HEK293T (cell line): Measurements from ENCODE around the gene DOK6.

Experiments
- CTCF ChIA-PET: fragments of 350-600 bp; formaldehyde crosslinking; extraction: SDS; loops from one replicate; lab custom pipeline; 2021; ENCODE audit warnings: antibody characterized with exemption, inconsistent platforms; lab: Yijun Ruan, JAX
- POLR2A ChIA-PET: fragments of 350-600 bp; formaldehyde crosslinking; extraction: SDS; loops from one replicate; lab custom pipeline; 2020; ENCODE audit warnings: antibody characterized with exemption, inconsistent platforms; lab: Yijun Ruan, JAX
- DNase-seq: peaks from one replicate; pipeline ENCODE4 v3.0.0; 2012; ENCODE audit warnings: mixed read lengths; ENCODE audit errors: extremely low spot score
- ARNT ChIP-seq: fragments of 450-650 bp; IDR thresholded peaks from 2 replicates; pipeline ENCODE4 v1.6.1; 2017; ENCODE audit warnings: mild to moderate bottlenecking
- BHLHE40 ChIP-seq: fragments of 450-650 bp; IDR thresholded peaks from 2 replicates; pipeline ENCODE4 v1.6.1; 2016; ENCODE audit warnings: mild to moderate bottlenecking, moderate library complexity, borderline replicate concordance
- CTBP1 ChIP-seq: fragments of 450-650 bp; IDR thresholded peaks from 2 replicates; pipeline ENCODE4 v1.6.1; 2016; ENCODE audit warnings: borderline replicate concordance
- ELF4 ChIP-seq: fragments of 450-650 bp; IDR thresholded peaks from 2 replicates; pipeline ENCODE4 v1.6.1; 2017; ENCODE audit warnings: antibody characterized with exemption
- FOXA1 ChIP-seq: fragments of 450-650 bp; IDR thresholded peaks from 2 replicates; pipeline ENCODE4 v1.6.1; 2016; ENCODE audit warnings: mild to moderate bottlenecking
- FOXK2 ChIP-seq: fragments of 450-650 bp; IDR thresholded peaks from 2 replicates; pipeline ENCODE4 v1.6.1; 2016; ENCODE audit warnings: mild to moderate bottlenecking
- FOXM1 ChIP-seq: fragments of 450-650 bp; IDR thresholded peaks from 2 replicates; pipeline ENCODE4 v1.6.1; 2017; ENCODE audit warnings: mild to moderate bottlenecking, borderline replicate concordance
- HDGF ChIP-seq: fragments of 450-650 bp; IDR thresholded peaks from 2 replicates; pipeline ENCODE4 v1.6.1; 2017; ENCODE audit warnings: antibody characterized with exemption, borderline replicate concordance
- L3MBTL2 ChIP-seq: fragments of 450-650 bp; conservative IDR thresholded peaks from 2 replicates; pipeline ENCODE4 v1.6.1; 2016; ENCODE audit warnings: mild to moderate bottlenecking
- LEF1 ChIP-seq: fragments of 450-650 bp; IDR thresholded peaks from 2 replicates; pipeline ENCODE4 v1.6.1; 2017; ENCODE audit warnings: mild to moderate bottlenecking, borderline replicate concordance
- NFRKB ChIP-seq: fragments of 450-650 bp; IDR thresholded peaks from 2 replicates; pipeline ENCODE4 v1.6.1; 2016; ENCODE audit warnings: mild to moderate bottlenecking, moderate library complexity
- SP1 ChIP-seq: fragments of 450-650 bp; IDR thresholded peaks from 2 replicates; pipeline ENCODE4 v1.6.1; 2017
- SUZ12 ChIP-seq: fragments of 450-650 bp; IDR thresholded peaks from 2 replicates; pipeline ENCODE4 v1.6.1; 2016; ENCODE audit warnings: mild to moderate bottlenecking
- TARDBP ChIP-seq: fragments of 450-650 bp; IDR thresholded peaks from 2 replicates; pipeline ENCODE4 v1.6.1; 2016
- ZNF384 ChIP-seq: fragments of 450-650 bp; IDR thresholded peaks from 2 replicates; pipeline ENCODE4 v1.6.1; 2016
- TF ChIP-seq, protein P1 (sequence below): fragments of 450-650 bp; IDR thresholded peaks from 2 replicates; pipeline ENCODE4 v1.6.1; 2016

The DOK6 gene

DNA sequence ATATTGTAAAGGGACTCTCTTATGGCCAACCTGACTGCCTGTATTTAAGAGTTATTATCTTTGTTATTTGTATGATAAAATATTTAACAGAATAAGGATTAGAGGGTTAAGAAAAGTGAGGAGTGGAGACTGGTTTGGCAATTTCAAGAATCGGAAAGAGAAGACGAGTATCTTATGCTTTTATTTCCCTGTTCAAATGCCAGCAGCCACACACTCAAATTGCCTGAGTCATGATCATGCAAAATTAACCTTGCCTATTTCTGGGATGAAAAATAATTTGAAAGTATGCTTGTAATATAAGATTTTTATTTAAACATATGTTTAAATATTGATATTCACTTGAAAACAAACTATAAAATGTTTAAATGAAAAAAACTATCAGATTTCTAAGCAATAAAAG is 358.4 kb downstream of the DOK6 start:
- DNase-seq, result no peak
- ChIA-PET POLR2A (no interaction called here), CTCF (no interaction called here)
- TF ChIP-seq, protein P1, sequence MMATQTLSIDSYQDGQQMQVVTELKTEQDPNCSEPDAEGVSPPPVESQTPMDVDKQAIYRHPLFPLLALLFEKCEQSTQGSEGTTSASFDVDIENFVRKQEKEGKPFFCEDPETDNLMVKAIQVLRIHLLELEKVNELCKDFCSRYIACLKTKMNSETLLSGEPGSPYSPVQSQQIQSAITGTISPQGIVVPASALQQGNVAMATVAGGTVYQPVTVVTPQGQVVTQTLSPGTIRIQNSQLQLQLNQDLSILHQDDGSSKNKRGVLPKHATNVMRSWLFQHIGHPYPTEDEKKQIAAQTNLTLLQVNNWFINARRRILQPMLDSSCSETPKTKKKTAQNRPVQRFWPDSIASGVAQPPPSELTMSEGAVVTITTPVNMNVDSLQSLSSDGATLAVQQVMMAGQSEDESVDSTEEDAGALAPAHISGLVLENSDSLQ, result no peak
- no peak for TF ChIP-seq ELF4
- TF ChIP-seq SUZ12, result no peak
- no peak for TF ChIP-seq ZNF384
- no peak for TF ChIP-seq CTBP1
- TF ChIP-seq HDGF, result no peak
- no peak for TF ChIP-seq SP1

DNA sequence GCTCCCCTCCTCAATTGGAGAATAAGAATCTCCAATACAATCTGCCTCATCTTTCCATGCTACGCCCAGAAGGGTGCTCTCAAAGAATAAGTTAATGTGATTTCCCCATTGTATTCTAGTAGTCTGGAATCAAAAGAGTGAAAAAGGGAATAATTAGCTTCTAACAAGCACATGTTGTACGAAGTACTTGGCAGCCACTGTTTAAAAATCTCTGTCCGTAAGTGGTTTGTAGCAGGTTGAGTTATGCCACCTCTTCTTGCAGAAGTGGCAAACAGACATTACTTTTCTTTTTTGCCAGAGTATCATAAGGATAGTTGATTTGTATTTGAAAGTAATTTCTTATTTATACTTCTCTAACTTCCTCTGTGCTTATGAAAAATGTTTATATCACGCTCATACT is 362.3 kb downstream of the DOK6 start:
- ChIA-PET CTCF (no interaction called here), POLR2A (no interaction called here)
- DNase-seq, result no peak
- TF ChIP-seq TARDBP (no peak), CTBP1 (no peak), NFRKB (no peak), FOXK2 (no peak), ZNF384 (no peak), FOXM1 (no peak), SP1 (no peak), ARNT (no peak), HDGF (no peak), BHLHE40 (no peak), SUZ12 (no peak)
- TF ChIP-seq, protein P1, result no peak

DNA sequence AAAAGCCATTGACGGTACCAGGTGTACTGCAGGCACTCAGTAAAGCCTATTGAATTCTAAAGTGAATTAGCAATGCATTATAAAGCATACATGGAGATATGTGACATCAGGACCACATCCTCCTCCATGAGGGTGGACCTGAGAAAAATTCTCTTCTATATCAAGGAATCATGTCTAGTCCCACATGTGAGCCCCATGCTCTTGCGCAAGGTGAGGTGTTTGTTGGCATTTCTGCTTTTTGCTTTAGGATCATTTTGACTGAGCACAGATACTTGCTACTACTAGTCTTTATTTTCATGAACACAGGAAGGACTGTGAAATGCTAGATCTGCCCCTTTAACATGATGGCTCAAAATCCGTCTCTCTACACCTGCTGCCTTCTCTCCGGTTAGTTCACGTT is 363.1 kb downstream of the DOK6 start:
- CTCF ChIA-PET, result no interaction called here
- POLR2A ChIA-PET, result no interaction called here
- TF ChIP-seq ARNT (no peak), FOXK2 (no peak)
- no peak for DNase-seq

DNA sequence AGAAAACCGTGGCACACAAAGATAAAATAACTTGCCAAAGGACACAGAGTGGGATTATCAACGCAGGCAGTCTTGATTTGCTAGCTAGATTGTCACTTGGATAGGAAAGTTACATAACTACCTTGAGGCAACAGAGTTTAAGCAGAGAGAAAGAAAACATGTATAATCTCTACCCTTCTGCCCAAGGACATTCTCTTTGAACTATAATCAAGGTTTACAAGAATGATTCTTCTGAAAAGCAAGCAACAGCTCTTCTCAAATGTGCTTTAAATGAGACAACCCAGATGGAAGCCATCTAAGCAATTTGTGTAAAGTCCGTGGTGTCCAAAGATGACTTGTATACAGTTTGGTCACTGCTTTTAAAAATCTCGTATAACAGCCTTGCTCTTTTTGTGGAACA is 369.6 kb downstream of the DOK6 start:
- ChIA-PET CTCF (no interaction called here), POLR2A (no interaction called here)
- TF ChIP-seq L3MBTL2, result no peak
- TF ChIP-seq TARDBP, result no peak
- TF ChIP-seq ELF4, result no peak
- no peak for TF ChIP-seq SUZ12
- TF ChIP-seq ARNT, result no peak
- TF ChIP-seq NFRKB, result no peak
- no peak for TF ChIP-seq ZNF384
- TF ChIP-seq FOXK2, result no peak
- no peak for TF ChIP-seq FOXM1
- no peak for TF ChIP-seq LEF1
- TF ChIP-seq HDGF, result no peak
- TF ChIP-seq CTBP1, result no peak
- no peak for TF ChIP-seq SP1
- TF ChIP-seq FOXA1, result no peak
- TF ChIP-seq, protein P1, result no peak
- TF ChIP-seq BHLHE40, result no peak
- DNase-seq, result no peak

DNA sequence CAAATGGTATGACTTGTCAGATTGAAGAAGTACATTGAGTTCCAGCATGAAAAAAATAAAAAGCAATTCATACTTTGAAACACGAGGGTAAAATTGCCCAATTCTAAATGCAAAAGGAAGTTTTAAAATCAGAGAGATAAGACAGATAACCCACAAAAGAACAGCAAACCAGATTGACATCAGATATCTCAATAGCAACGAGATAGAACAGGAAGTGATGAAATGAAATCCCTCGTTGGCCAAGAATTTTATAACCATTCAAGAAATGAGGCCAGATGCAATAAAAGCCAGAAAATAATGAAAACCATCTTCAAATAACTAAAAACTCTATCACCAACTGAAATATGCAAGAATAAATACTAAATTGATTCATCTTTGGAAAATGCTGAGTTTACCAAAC is 374.1 kb downstream of the DOK6 start:
- ChIA-PET CTCF (no interaction called here), POLR2A (no interaction called here)
- TF ChIP-seq FOXM1, result no peak
- no peak for TF ChIP-seq FOXK2
- no peak for TF ChIP-seq SP1
- TF ChIP-seq ELF4, result no peak
- TF ChIP-seq NFRKB, result no peak
- TF ChIP-seq BHLHE40, result no peak
- TF ChIP-seq SUZ12, result no peak
- TF ChIP-seq ZNF384, result no peak
- no peak for DNase-seq

DNA sequence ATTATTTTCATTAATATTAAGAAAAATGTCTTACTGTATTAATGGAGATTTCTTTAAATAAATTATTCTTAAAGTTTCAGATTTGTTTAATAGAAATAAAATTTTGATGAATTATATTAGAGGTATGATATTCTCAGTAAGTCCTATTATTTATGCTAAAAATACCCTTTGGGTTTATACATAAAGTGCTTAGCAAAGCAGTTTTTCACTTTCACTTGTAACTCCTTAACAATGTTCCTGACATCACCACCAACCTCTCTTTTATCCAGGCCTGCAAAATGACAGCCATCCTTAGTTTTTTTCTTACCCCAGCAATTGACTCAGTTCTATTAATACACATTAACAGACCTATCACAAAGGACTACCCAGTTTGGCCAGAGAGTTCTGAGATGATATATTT is 376.6 kb downstream of the DOK6 start:
- TF ChIP-seq SUZ12, result no peak
- no peak for TF ChIP-seq ELF4
- TF ChIP-seq, protein P1, result no peak
- TF ChIP-seq HDGF, result no peak
- no peak for TF ChIP-seq ZNF384
- no peak for TF ChIP-seq BHLHE40
- no peak for TF ChIP-seq CTBP1
- no peak for TF ChIP-seq LEF1
- no peak for TF ChIP-seq ARNT
- TF ChIP-seq FOXM1, result no peak
- TF ChIP-seq TARDBP, result no peak
- no peak for TF ChIP-seq SP1
- TF ChIP-seq FOXA1, result no peak
- CTCF ChIA-PET, result no interaction called here
- no peak for DNase-seq
- POLR2A ChIA-PET, result no interaction called here

DNA sequence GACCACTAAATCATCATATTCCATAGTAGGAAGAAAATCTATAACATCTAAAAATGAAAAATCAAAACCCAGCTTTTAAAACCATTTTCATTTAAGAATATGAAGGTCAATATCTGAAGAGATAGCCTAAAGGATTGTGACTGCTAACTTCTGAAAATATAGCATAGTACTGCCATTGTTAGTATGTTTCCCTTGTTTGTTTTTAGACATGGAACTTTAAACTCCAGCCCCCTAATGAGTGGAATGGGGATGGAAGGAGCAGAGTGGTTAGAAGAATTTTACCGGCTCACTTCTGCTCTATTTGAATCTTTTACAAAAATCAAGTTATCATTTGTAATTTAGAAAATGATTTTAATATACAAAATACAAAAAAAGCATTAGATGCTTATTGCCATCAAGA is 378.0 kb downstream of the DOK6 start:
- CTCF ChIA-PET, result no interaction called here
- TF ChIP-seq ZNF384, result no peak
- TF ChIP-seq, protein P1, result no peak
- TF ChIP-seq FOXA1, result no peak
- no peak for TF ChIP-seq LEF1
- no peak for TF ChIP-seq BHLHE40
- TF ChIP-seq SP1, result no peak
- TF ChIP-seq FOXM1, result no peak
- TF ChIP-seq SUZ12, result no peak
- no peak for TF ChIP-seq TARDBP
- no peak for TF ChIP-seq L3MBTL2
- no peak for TF ChIP-seq ARNT
- no peak for TF ChIP-seq NFRKB
- TF ChIP-seq ELF4, result no peak
- DNase-seq, result no peak
- POLR2A ChIA-PET, result no interaction called here
